OCI-LY1 (cell line): ENCODE measurements around the gene TADA3.

Experiments
- CTCF ChIP-seq: fragments of 200-600 bp; sonication (generic), shearing (Covaris generic); IDR thresholded peaks from 2 replicates; pipeline ENCODE4 v1.5.1; 2017; ENCODE audit warnings: mild to moderate bottlenecking, antibody characterized with exemption, low read length, moderate library complexity, mixed read lengths
- EZH2 ChIP-seq: fragments of 200-600 bp; sonication (generic), shearing (Covaris generic); IDR thresholded peaks from 2 replicates; pipeline ENCODE4 v1.8.0; 2017; ENCODE audit warnings: borderline replicate concordance, mixed run types, mild to moderate bottlenecking, antibody characterized with exemption, low read length, moderate library complexity, mixed read lengths

- no peak for TF ChIP-seq CTCF
- TF ChIP-seq EZH2: no peak
These were observed 12.4 kb downstream of the TADA3 start for GRCh38 chr3:9779721-9780457.
